GM12878 (cell line): Measurements from ENCODE around the gene ATP6V0A1. TPM values are rescaled to one million over a fixed set of nuclear protein-coding genes. Genes with fewer than 3 reads are reported as not detected.

Source experiments
- ATAC-seq: fragments of 200-7000 bp; cut with Tn5 transposase; 3 replicates; pipeline ENCODE4 v1.9.1; 2020; ENCODE audit warnings: mild to moderate bottlenecking, moderate library complexity
- BruUV-seq: library from RNA; stranded (reverse); fragments of 400-500 nt; replicated peaks from 2 replicates; lab custom pipeline; 2021; lab: Mats Ljungman, UMichigan
- CTCF ChIA-PET: fragments of 300-600 bp; sonication (Branson Sonifier 250); formaldehyde crosslinking; extraction: SDS; loops from one replicate; lab custom pipeline; 2021; ENCODE audit warnings: inconsistent platforms; lab: Yijun Ruan, JAX
- POLR2A ChIA-PET: fragments of 350-600 bp; formaldehyde crosslinking; extraction: SDS; loops from one replicate; lab custom pipeline; 2021; ENCODE audit warnings: inconsistent platforms; lab: Charles Lee
- RAD21 ChIA-PET: fragments of 300-600 bp; sonication (Branson Sonifier 250); formaldehyde crosslinking; loops from one replicate; lab custom pipeline; 2023; ENCODE audit warnings: antibody characterized with exemption; ENCODE audit not compliant: unreplicated experiment; lab: Charles Lee
- SMC1A ChIA-PET: fragments of 300-600 bp; sonication (Branson Sonifier 250); formaldehyde crosslinking; loops from one replicate; lab custom pipeline; 2023; ENCODE audit not compliant: unreplicated experiment, uncharacterized antibody; lab: Charles Lee
- DNase-seq: peaks from one replicate; pipeline ENCODE4 v3.0.0-alpha.2; 2011; ENCODE audit warnings: low read depth, low spot score
- FAIRE-seq: peaks from 3 replicates; lab custom pipeline; 2011; peaks lifted over from hg19 to GRCh38; lab: Jason Lieb, UNC
- H2AFZ ChIP-seq: 2 replicates; pipeline ENCODE4 v1.6.0; 2011; ENCODE audit warnings: low read depth, low read length, control low read depth; ENCODE audit not compliant: control insufficient read depth
- H3K27ac ChIP-seq: 2 replicates; pipeline ENCODE4 v1.5.1; 2011; ENCODE audit warnings: control low read depth; ENCODE audit not compliant: control insufficient read depth, insufficient read depth
- H3K27me3 ChIP-seq, 2 experiments: replicated peaks in 1 of 2; 2 replicates each; pipeline versions ENCODE4 v1.6.0 to v1.6.1; 2011; ENCODE audit warnings: low read length in 1 of 2; ENCODE audit not compliant: control insufficient read depth in 2 of 2, insufficient read depth in 2 of 2
- H3K36me3 ChIP-seq, 2 experiments: 2 replicates each; pipeline ENCODE4 v1.5.1; 2011; ENCODE audit warnings: low read length in 1 of 2; ENCODE audit not compliant: control insufficient read depth in 2 of 2, insufficient read depth in 2 of 2
- H3K4me1 ChIP-seq: 2 replicates; pipeline ENCODE4 v1.6.1; 2011; ENCODE audit warnings: mild to moderate bottlenecking, low read length, moderate library complexity, mixed read lengths; ENCODE audit not compliant: control insufficient read depth, insufficient read depth
- H3K4me2 ChIP-seq: 2 replicates; pipeline ENCODE4 v1.6.0; 2011; ENCODE audit warnings: control low read depth; ENCODE audit not compliant: control insufficient read depth, insufficient read depth
- H3K4me3 ChIP-seq: fragments of 200-600 bp; sonication (generic); 2 replicates; pipeline ENCODE4 v1.5.1; 2016
- H3K79me2 ChIP-seq: 2 replicates; pipeline ENCODE4 v1.6.0; 2011; ENCODE audit warnings: low read length; ENCODE audit not compliant: control insufficient read depth, insufficient read depth
- H3K9ac ChIP-seq: 2 replicates; pipeline ENCODE4 v1.8.0; 2011; ENCODE audit warnings: low read length, control low read depth, mixed read lengths; ENCODE audit not compliant: control insufficient read depth, insufficient read depth
- H3K9me3 ChIP-seq: replicated peaks from 3 replicates; pipeline ENCODE4 v1.5.1; 2011; ENCODE audit warnings: mild to moderate bottlenecking, low read length; ENCODE audit not compliant: control insufficient read depth, insufficient read depth
- H4K20me1 ChIP-seq: 2 replicates; pipeline ENCODE4 v1.6.0; 2011; ENCODE audit not compliant: control insufficient read depth, insufficient read depth
- ETV6 ChIP-seq, 2 experiments: fragments of 450-650 bp in 1 of 2; IDR thresholded peaks in 1 of 2; conservative IDR thresholded peaks in 1 of 2; 2 replicates each; pipeline ENCODE4 v1.6.1; 2014; ENCODE audit warnings: antibody characterized with exemption in 1 of 2, borderline replicate concordance in 1 of 2, low read depth in 1 of 2, mild to moderate bottlenecking in 1 of 2, moderate library complexity in 1 of 2
- HCFC1 ChIP-seq: fragments of 150-350 bp; IDR thresholded peaks from 2 replicates; pipeline ENCODE4 v1.6.1; 2014; ENCODE audit warnings: low read length
- MTA3 ChIP-seq: IDR thresholded peaks from 2 replicates; pipeline ENCODE4 v1.6.1; 2012; ENCODE audit warnings: low read length, inconsistent platforms, borderline replicate concordance
- NKRF ChIP-seq: fragments of 450-650 bp; conservative IDR thresholded peaks from 2 replicates; pipeline ENCODE4 v1.6.1; 2017; ENCODE audit warnings: mild to moderate bottlenecking, moderate library complexity
- POLR2A ChIP-seq: IDR thresholded peaks from 2 replicates; pipeline ENCODE4 v1.6.1; 2011; ENCODE audit warnings: low read depth, mild to moderate bottlenecking, low read length
- POLR2AphosphoS2 ChIP-seq: IDR thresholded peaks from 2 replicates; pipeline ENCODE4 v1.6.1; 2011; ENCODE audit warnings: low read depth, mild to moderate bottlenecking, low read length, improper control_type of control experiment, moderate library complexity
- SIN3A ChIP-seq: IDR thresholded peaks from 2 replicates; pipeline ENCODE4 v1.6.1; 2012; ENCODE audit warnings: low read depth, low read length, improper control_type of control experiment
- SPI1 ChIP-seq: IDR thresholded peaks from 2 replicates; pipeline ENCODE4 v1.6.1; 2011; ENCODE audit warnings: low read depth, mild to moderate bottlenecking, low read length, moderate library complexity, borderline replicate concordance; ENCODE audit not compliant: insufficient read depth
- STAT3 ChIP-seq: IDR thresholded peaks from 2 replicates; pipeline ENCODE4 v1.6.1; 2011; ENCODE audit warnings: low read depth, low read length, improper control_type of control experiment
- WGBS: methylation state at CpG from one replicate; pipeline ENCODE4 v1.1.6; 2016; ENCODE audit warnings: low lambda C conversion rate; ENCODE audit not compliant: insufficient replicate concordance, insufficient coverage; ENCODE audit errors: missing lambda C conversion rate; 5-methylcytosine and 5-hydroxymethylcytosine counted together
- in situ Hi-C: fragments of 300-500 bp; cut with MboI; formaldehyde crosslinking; loops from 9 replicates; pipeline ENCODE4 v1.14.3; 2018; ENCODE audit warnings: mixed read lengths
- intact Hi-C: fragments of 100-400 bp; cut with micrococcal nuclease; formaldehyde crosslinking; loops from one replicate; pipeline ENCODE4 v1.14.2; 2022; ENCODE audit not compliant: unreplicated experiment
- polyA plus RNA-seq, 11 experiments: library from polyadenylated mRNA; depleted of rRNA in 4 of 11; unstranded in 6 of 11; stranded (reverse) in 5 of 11; fragments of >200 nt; fragmentation: Nextera tagmentation in 4 of 11; fragmentation: Illumina TruSeq in 1 of 11; extraction: Ambion mirVana in 4 of 11; extraction: Trizol in 1 of 11; gene quantifications; 1 replicate in 1 of 11; 2 replicates in 10 of 11; pipeline versions ENCODE4 v1.2.1 to v1.2.3, GENCODE V29; 2011 to 2016; ENCODE audit warnings: inconsistent platforms in 2 of 11, missing spikeins in 2 of 11, low read depth in 1 of 11
- total RNA-seq, 4 experiments: library from RNA; depleted of rRNA in 3 of 4; stranded (reverse); fragments of >200 nt in 3 of 4; fragmentation: Illumina TruSeq in 1 of 4; extraction: Trizol in 1 of 4; gene quantifications; 2 replicates each; pipeline versions ENCODE4 v1.2.1 to v1.2.3, GENCODE V29; 2013 to 2021
- TF ChIP-seq, protein P1 (sequence below): IDR thresholded peaks from 2 replicates; pipeline ENCODE4 v1.6.1; 2012; ENCODE audit warnings: low read depth, low read length, improper control_type of control experiment

Gene ATP6V0A1
- total and polyA plus RNA-seq, 10 of the 15 experiments (the other 5 are each of a cell fraction or from before 2014, with no cell fraction given) = 3.0 to 76.6 (median 30.9) TPM

DNA sequence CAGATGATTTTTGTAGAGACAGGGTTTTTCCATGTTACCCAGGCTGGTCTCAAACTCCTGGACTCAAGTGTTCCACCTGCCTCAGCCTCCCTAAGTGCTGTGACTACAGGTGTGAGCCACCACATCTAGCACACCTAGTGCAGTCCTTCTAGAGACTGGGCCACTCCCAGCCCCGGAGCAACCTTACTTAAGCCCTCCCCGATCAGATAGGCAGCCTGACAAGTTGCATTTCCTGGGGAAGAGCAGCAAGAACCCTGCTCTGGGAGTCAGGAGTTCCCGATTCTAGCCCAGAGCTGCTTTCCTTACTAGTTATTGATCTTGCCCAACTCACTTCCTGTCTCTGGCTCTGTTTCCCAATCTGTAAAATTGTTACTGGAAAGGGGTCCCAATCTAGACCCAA is 70.4 kb downstream of the ATP6V0A1 start:
- ChIA-PET RAD21 (interaction anchor here (1.4 kb wide), 1 partner anchor 122 kb away, joined by 4 read pairs; no protein-coding TSS in a partner anchor), SMC1A (interaction anchor here (1.4 kb wide), 1 partner anchor 11 kb away, joined by 6 read pairs; no protein-coding TSS in a partner anchor), POLR2A (interaction anchor here (0.7 kb wide), 1 partner anchor 302 kb away, joined by 4 read pairs; no protein-coding TSS in a partner anchor), CTCF (interaction anchor here (0.6 to 1.4 kb wide), 4 partner anchors 15 to 123 kb away, joined by 3 read pairs; no protein-coding TSS in a partner anchor)
- DNase-seq (no peak), ATAC-seq (no peak), FAIRE-seq (no peak)
- peaks cover 22% of the 10 kb centered on the region for H3K4me1 ChIP-seq
- H3K4me3 ChIP-seq = no peak overlapping the region
- BruUV-seq = no TSS peak
- 96% methylated on average over 3 of the region's 3 CpGs for WGBS
- H3K4me2 ChIP-seq = no peak overlapping the region
- in situ Hi-C loops (loop anchor here (5.0 kb wide), 1 partner anchor 207 kb away; no protein-coding TSS in a partner anchor), intact Hi-C loops (no loop called here)
- no peaks in the 10 kb centered on the region for H3K79me2 ChIP-seq
- H3K9me3 ChIP-seq = no peaks in the 10 kb centered on the region
- no peaks in the 10 kb centered on the region for H3K27me3 ChIP-seq
- no peaks in the 10 kb centered on the region for H3K36me3 ChIP-seq
- H2AFZ ChIP-seq = no peak overlapping the region
- TF ChIP-seq MTA3 (no peak), POLR2AphosphoS2 (no peak), SIN3A (no peak), POLR2A (no peak), NKRF (no peak), ETV6 (conservative IDR thresholded peaks at IDR 0.05 in 1 of 2, IDR thresholded peaks at IDR 0.05 in 1 of 2; ENCODE audit: borderline replicate concordance in 1 of 2, low read depth in 1 of 2) (no peak), HCFC1 (no peak), SPI1 (no peak), STAT3 (no peak)
- TF ChIP-seq, protein P1, sequence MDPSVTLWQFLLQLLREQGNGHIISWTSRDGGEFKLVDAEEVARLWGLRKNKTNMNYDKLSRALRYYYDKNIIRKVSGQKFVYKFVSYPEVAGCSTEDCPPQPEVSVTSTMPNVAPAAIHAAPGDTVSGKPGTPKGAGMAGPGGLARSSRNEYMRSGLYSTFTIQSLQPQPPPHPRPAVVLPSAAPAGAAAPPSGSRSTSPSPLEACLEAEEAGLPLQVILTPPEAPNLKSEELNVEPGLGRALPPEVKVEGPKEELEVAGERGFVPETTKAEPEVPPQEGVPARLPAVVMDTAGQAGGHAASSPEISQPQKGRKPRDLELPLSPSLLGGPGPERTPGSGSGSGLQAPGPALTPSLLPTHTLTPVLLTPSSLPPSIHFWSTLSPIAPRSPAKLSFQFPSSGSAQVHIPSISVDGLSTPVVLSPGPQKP = no peak
- H3K9ac ChIP-seq = no peak overlapping the region
- H4K20me1 ChIP-seq = no peaks in the 10 kb centered on the region
- no peak overlapping the region for H3K27ac ChIP-seq
